ENCODE results near the gene RAB3C. TPM values are rescaled to one million over a fixed set of nuclear protein-coding genes. Genes with fewer than 3 reads are reported as not detected.

Gene RAB3C
- total and polyA plus RNA-seq, 12 donors = 0.09 to 22.0 (median 6.1) TPM

DNA sequence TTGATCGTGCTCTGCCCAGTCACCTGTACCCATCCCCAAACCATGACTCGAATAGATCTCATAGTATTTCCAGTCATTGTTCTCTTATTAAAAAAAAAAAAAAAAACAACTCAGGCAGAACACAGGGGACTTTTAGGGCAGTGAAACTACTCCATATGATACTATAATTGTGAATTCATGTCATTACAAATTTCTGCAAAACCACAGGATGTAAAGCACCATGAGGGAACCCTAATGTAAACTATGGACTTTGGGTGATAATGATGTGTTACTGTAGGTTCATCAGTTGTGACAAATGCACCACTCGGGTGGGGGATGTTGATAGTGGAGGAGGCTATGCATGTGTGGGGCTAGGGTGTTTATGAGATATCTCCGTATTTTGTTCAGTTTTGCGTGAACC lies 133.8 kb downstream of the RAB3C start:
- H3K27ac ChIP-seq = no peak overlapping the region
- DNase-seq = no peak
- H3K36me3 ChIP-seq (replicated peaks in 1 of 2) = no peaks in the 10 kb centered on the region
- H3K4me1 ChIP-seq (replicated peaks in 1 of 2) = no peaks in the 10 kb centered on the region
- no peaks in the 10 kb centered on the region for H3K9me3 ChIP-seq (replicated peaks in 1 of 3)
- no peaks in the 10 kb centered on the region for H3K27me3 ChIP-seq
- TF ChIP-seq POLR2A (IDR thresholded peaks at IDR 0.05) (no peak), CTCF (IDR thresholded peaks at IDR 0.05) (no peak)
- intact Hi-C loops (cut with DNase I) = no loop called here
- 85 to 90% (median 88%) methylated on average over 5 of the region's 5 CpGs for WGBS, 4 donors
- no peak overlapping the region for H3K4me3 ChIP-seq

DNA sequence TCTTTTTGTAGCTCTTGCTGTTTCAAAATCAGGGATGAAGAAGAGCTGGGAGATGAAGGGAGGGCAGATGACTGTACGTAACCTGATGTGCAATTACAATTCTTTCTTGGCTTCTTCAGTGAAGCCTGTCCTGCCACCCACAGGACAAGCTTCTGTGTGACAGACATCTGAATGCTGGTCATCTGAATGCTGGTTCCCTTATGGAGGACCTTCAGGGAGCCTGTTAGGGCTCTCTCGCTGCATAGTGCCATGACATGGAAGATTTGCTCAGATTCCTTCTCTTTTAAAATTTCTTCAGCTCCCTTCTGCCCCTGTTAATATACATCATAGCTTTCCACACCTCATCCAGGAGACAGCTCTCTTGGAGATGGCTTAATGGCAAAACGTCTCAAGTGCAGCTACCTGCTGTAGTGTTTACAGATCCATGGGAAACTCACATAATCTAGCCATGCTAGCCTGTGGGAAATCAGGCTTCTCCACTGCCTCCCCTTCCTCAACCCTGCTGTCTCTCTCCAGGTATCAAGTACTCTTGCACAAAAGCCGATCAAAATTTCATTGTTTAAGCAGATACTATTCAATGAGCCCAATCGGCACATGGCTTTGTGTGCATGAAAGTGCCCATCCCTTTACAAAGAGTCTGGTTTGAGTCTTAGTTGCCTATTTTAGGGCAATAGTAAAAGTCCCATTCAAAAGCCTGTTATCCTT lies 134.6 kb downstream of the RAB3C start:
- Histone ChIP-seq H3K4me3 (no peak overlapping the region), H3K4me1 (replicated peaks in 1 of 2) (no peaks in the 10 kb centered on the region), H3K9me3 (replicated peaks in 1 of 3) (no peaks in the 10 kb centered on the region), H3K36me3 (replicated peaks in 1 of 2) (no peaks in the 10 kb centered on the region), H3K27ac (no peak overlapping the region), H3K27me3 (no peaks in the 10 kb centered on the region)
- no peak for DNase-seq
- TF ChIP-seq POLR2A (IDR thresholded peaks at IDR 0.05) = no peak
- TF ChIP-seq CTCF (IDR thresholded peaks at IDR 0.05) = no peak
- intact Hi-C loops (cut with DNase I) = no loop called here
- 68 to 74% (median 71%) methylated on average over 5 of the region's 5 CpGs for WGBS, 4 donors

- Histone ChIP-seq H3K27me3 (no peaks in the 10 kb centered on the region), H3K9me3 (replicated peaks in 1 of 3) (no peaks in the 10 kb centered on the region), H3K36me3 (replicated peaks in 1 of 2) (no peaks in the 10 kb centered on the region), H3K27ac (no peak overlapping the region), H3K4me3 (no peak overlapping the region), H3K4me1 (replicated peaks in 1 of 2) (no peaks in the 10 kb centered on the region)
- WGBS, 4 donors = 68 to 83% (median 73%) methylated on average over 2 of the region's 2 CpGs
- no peak for DNase-seq
- intact Hi-C loops (cut with DNase I) = no loop called here
- TF ChIP-seq POLR2A (IDR thresholded peaks at IDR 0.05) (no peak), CTCF (IDR thresholded peaks at IDR 0.05) (no peak)
Observed at GRCh38 chr5:58718269-58718978, 135.5 kb downstream of the RAB3C start.

DNA sequence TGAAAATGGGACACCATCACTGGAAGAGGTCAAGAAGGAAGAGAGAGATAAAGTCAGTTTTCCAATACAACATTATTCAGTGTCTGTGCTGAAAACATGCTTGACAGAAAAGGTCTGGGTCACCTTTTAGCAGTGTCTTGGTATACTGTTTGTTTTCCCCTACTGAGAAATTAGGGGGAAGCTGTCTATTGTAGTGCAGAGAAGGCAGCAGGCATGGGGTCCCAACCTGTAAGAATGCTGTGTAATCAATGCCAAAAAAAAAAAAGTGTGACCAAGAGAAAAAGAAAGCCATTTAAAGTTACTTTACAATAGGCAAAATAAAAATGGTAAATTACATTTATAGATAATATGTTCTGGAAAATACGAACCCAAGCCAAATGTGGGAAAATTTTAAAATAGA lies 139.3 kb downstream of the RAB3C start:
- H3K36me3 ChIP-seq (replicated peaks in 1 of 2) = no peaks in the 10 kb centered on the region
- H3K27ac ChIP-seq = no peak overlapping the region
- intact Hi-C loops (cut with DNase I) = no loop called here
- TF ChIP-seq CTCF (IDR thresholded peaks at IDR 0.05) (no peak), POLR2A (IDR thresholded peaks at IDR 0.05) (no peak)
- 59 to 94% (median 76%) methylated on average over 1 of the region's 1 CpG for WGBS, 4 donors
- H3K9me3 ChIP-seq (replicated peaks in 1 of 3) = no peaks in the 10 kb centered on the region
- H3K27me3 ChIP-seq = no peaks in the 10 kb centered on the region
- DNase-seq = no peak
- H3K4me3 ChIP-seq = no peak overlapping the region
- no peaks in the 10 kb centered on the region for H3K4me1 ChIP-seq (replicated peaks in 1 of 2)
